ENCODE measurements around the gene KDM4C.
"Not testable (repeated sequence)": the region's sequence is repeated elsewhere in the genome, so short reads cannot be mapped to it uniquely, and the experiment has no call there.

The KDM4C gene

DNA sequence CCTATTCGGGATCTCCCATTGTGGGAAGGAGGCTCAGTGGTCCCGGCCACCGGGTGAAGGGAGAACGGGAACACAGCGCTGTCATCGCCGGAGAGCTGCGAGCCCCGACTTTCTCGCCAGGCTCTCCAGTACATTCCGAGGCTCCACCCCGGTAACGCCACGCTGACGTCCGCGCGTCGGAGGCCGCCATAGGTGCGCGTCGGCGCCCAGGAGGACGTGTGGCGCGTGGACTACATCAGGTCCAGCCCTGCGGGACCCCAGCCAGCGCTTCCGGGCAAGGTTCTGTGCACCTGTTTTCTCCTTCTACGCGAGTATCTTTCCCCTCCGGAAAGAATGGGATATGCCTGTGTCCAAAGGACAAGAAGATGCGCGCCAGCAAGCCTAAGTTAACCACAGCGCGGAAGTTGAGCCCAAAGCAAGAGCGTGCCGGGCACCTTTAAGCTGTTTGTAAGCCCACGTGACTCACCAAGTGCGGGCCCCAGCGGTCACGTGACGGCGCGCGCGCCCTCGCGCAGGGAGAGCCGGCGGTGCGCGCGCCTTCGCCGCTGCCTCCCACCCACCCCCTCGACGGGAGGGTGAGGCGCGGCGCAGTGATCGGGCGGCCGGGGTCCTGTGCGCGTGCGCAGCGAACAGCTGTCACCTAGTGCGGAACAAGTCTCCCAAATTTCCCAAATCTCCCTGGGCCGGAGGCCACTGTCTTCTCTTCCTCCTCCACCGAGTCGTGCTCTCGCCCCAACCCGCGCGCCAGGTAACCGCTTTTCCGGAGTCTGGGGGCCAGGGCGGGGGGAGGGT is at the start of gene KDM4C:
TSS of gene KDM4C (plus strand) at position 518 of the 792 bp plus-strand sequence. CDS start 35,016 bp downstream, outside the sequence.
- Mint-ChIP-seq H3K9me3 (no peaks in the 10 kb centered on the region), H3K27me3 (no peaks in the 10 kb centered on the region), H3K27ac (peak within 1 kb of the TSS; percentile 100), H3K4me1 (peaks cover 41% of the 10 kb centered on the region), H3K36me3 (ENCODE audit: low read depth) (peaks cover 2% of the 10 kb centered on the region), H3K4me3 (peak within 1 kb of the TSS; percentile 95)
- peak; percentile 91 for ATAC-seq
- DNase-seq: peak; percentile 95

DNA sequence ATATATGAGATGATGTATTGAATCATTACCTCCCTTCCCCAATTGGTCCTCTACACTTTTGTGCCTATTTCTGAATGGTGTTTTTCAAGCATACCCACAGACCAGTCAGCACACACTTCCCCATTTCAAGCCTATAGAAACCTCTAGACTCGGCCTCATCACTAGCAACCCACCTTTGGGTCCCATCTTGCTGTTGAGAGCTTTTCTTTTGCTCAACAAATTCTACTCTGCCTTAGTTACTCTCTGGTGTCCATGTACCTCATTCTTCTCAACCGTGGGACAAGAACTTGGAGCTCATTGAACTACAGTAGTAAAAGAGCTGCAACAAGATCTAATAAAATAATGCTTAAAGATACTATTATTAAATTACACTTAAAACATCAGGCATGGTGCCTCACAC is 49.0 kb upstream of the KDM4C start:
- Mint-ChIP-seq H3K9me3 (peaks cover 4% of the 10 kb centered on the region), H3K36me3 (ENCODE audit: low read depth) (peaks cover 2% of the 10 kb centered on the region), H3K4me1 (peaks cover 10% of the 10 kb centered on the region), H3K27me3 (no peaks in the 10 kb centered on the region), H3K27ac (no peak overlapping the region), H3K4me3 (no peak overlapping the region)
- ATAC-seq (no peak), DNase-seq (no peak)

DNA sequence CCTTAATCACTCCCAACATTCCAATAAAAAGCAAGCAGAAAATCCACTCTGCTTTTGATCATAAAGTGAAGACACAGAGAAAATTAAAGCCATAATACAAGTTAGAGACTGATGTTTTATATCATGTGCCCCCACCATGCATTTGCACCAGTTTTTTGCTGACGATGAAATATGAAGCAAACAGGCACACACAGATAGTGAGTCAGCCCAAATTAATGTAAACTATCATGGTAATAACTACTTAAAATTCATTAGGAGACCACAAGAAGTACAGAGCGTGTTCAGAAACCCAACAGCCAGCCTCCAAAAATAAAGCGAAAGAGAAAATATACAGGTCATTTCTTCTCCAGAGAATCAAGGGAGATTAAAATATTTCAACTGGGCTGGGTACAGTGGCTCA is 46.4 kb upstream of the KDM4C start:
- DNase-seq: no peak
- peaks cover 2% of the 10 kb centered on the region for H3K36me3 Mint-ChIP-seq (ENCODE audit: low read depth)
- ATAC-seq: no peak
- H3K4me1 Mint-ChIP-seq: peaks cover 2% of the 10 kb centered on the region
- peaks cover 4% of the 10 kb centered on the region for H3K9me3 Mint-ChIP-seq
- no peaks in the 10 kb centered on the region for H3K27me3 Mint-ChIP-seq
- H3K4me3 Mint-ChIP-seq: no peak overlapping the region
- H3K27ac Mint-ChIP-seq: no peak overlapping the region

DNA sequence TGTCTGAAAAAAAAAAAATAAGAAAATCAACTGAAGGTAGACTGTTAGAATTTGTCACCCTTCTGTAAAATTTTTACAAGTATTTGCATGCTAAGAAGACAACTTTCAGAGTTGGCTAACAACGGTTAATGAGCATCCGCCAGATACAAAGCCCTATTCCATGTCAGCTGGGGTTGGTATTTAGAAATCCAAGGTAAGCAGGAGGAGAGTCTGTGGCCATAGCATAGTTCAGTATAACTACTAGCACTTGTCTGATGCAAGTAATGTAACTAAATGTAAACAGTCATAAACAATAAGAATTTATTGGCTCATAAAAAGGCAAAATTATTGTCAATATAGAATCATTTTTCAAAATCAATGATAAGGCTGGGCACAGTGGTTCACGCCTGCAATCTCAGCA is 45.7 kb upstream of the KDM4C start:
- no peak overlapping the region for H3K27ac Mint-ChIP-seq
- no peaks in the 10 kb centered on the region for H3K27me3 Mint-ChIP-seq
- no peak for ATAC-seq
- H3K36me3 Mint-ChIP-seq (ENCODE audit: low read depth): peaks cover 2% of the 10 kb centered on the region
- no peak overlapping the region for H3K4me3 Mint-ChIP-seq
- no peak for DNase-seq
- H3K4me1 Mint-ChIP-seq: peaks cover 6% of the 10 kb centered on the region
- H3K9me3 Mint-ChIP-seq: peaks cover 4% of the 10 kb centered on the region

DNA sequence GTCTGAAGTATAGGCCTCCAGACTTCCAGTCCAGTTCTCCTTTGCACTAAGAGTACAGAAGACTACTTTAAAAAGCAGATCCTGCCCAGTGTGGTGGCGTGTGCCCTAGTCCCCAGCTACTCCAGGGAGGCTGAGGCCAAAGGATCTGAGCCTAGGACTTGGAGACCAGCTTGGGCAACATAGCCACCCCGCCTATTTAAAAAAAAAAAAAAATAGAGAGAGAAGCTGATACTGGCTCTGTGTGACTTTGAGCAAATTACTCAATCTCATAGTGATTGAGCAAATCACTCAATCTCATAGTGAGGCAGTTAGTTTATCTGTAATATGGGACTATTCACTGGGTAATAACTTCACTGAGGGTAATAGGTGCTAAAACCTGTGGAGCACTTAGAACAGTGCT is 43.6 kb upstream of the KDM4C start:
- no peaks in the 10 kb centered on the region for H3K27me3 Mint-ChIP-seq
- no peaks in the 10 kb centered on the region for H3K9me3 Mint-ChIP-seq
- no peaks in the 10 kb centered on the region for H3K36me3 Mint-ChIP-seq (ENCODE audit: low read depth)
- peaks cover 6% of the 10 kb centered on the region for H3K4me1 Mint-ChIP-seq
- ATAC-seq (no peak), DNase-seq (no peak)
- H3K4me3 Mint-ChIP-seq: no peak overlapping the region
- H3K27ac Mint-ChIP-seq: no peak overlapping the region

DNA sequence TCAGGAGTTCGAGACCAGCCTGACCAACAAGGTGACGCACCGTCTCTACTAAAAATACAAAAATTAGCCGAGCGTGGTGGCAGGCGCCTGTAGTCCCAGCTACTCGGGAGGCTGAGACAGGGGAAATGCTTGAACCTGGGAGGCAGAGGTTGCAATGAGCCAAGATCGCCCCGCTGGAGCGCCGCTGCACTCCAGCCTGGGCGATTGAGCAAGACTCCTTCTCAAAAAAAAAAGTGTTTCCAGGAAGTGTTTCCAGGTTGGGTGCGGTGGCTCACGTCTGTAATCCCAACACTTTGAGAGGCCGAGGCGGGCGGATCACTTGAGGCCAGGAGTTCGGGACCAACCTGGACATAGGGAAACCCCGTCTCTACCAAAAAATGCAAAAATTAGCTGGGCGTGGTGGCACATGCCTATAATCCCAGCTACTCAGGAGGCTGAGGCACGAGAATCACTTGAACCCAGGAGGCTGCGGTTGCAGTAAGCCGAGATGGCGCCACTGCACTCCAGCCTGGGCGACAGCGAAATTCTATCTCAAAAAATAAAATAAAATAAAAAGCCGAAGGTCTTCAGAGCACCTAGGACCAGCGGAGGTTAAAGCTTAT is 42.5 kb upstream of the KDM4C start:
- not testable (repeated sequence) for ATAC-seq; H3K9me3 Mint-ChIP-seq; DNase-seq; H3K36me3 Mint-ChIP-seq (ENCODE audit: low read depth); H3K4me1 Mint-ChIP-seq; H3K27me3 Mint-ChIP-seq
- peak overlapping the region; percentile 84 for H3K4me3 Mint-ChIP-seq
- H3K27ac Mint-ChIP-seq: peak overlapping the region; percentile 90

DNA sequence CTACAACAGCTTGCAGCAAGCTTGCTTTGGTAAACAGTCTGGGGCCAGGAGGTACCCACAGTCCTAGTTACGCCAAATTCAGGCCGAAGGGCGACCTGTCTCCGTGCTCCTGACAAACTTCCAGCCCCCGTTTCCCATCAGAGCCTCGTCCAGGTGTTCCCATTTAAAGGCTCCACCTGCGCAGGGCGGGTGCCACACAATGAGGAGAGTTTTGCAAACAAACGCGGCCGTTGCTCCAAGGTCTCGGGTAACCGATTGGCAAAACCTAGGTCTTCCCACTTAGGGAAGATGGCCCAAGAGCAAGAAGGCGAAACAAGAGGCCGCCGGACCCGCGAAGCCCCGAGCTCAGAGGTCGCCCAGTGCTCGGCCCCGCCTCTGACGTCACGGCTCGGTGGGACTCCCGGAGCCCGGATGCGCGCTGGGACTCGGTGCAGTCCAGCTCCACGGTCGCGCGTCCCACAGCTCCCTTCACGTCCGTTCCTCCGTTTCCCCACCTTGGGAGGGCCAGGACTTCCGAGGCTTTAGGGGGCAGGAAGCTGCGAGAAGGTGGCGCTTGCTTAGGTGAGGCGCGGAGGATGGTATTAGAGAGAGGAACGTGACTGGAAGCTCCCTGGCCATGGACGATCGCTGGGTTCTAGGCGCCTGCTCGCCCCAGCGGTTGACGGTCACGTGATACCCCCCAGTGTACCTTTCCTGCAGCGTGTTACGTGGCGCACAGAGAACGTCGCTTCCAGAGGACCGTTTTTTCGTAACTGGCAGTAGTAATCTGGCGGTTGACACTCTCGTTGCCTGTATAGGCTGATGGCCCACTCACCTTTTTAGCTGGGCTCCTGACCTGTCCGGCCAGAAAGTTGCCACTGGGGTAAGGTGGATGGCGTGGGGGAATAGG is 41.8 kb upstream of the KDM4C start:
- Mint-ChIP-seq H3K4me3 (peak overlapping the region; percentile 84), H3K36me3 (ENCODE audit: low read depth) (no peaks in the 10 kb centered on the region), H3K9me3 (no peaks in the 10 kb centered on the region), H3K27me3 (no peaks in the 10 kb centered on the region), H3K27ac (peak overlapping the region; percentile 90), H3K4me1 (peaks cover 6% of the 10 kb centered on the region)
- peak; percentile 89 for ATAC-seq
- DNase-seq: peak; percentile 79

DNA sequence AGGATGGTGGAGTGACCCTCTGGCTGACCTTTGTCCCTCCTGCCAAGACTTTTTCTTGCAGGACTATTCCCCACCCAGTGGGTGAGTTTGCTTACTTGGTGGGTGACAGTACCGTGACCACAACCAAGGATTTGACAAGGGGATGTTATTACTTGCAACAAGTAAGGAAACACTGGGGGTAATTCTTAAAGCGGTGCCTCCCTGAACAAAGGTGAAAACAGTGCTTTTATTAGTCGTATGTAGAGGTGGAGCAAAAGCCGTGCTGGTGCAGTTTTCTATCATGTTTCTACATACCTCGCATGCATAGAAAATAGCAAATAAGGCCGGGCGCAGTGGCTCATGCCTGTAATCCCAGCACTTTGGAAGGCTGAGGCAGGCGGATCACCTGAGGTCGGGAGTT is 41.0 kb upstream of the KDM4C start:
- H3K9me3 Mint-ChIP-seq: no peaks in the 10 kb centered on the region
- H3K27ac Mint-ChIP-seq: peak overlapping the region; percentile 90
- H3K4me1 Mint-ChIP-seq: peaks cover 6% of the 10 kb centered on the region
- H3K36me3 Mint-ChIP-seq (ENCODE audit: low read depth): no peaks in the 10 kb centered on the region
- ATAC-seq: no peak
- no peaks in the 10 kb centered on the region for H3K27me3 Mint-ChIP-seq
- no peak for DNase-seq
- peak overlapping the region; percentile 84 for H3K4me3 Mint-ChIP-seq

DNA sequence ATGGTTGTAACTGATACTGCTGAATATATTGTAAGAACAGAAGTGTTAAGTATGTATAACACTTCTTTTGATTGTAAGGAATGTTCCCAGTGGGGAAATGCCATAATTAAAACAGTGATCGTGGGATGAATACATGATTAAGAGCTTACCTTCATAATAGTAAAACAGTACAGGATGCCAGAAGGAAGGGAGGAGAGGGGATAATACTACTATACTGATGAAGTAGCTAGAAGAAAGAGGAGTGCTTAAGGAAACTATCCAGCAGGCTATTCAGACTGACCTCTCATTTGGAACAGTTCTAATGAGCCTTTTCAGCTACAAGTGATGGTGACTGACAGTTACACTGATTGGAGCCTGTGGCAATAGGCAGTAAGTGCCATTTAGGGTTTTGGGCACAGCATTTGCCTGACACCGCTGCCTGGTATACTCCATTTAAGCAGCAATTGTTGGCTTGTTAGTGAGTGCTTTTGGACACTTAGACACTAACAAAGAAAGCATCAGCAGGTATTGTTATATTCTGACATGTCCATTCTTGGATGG is 33.8 kb upstream of the KDM4C start:
- DNase-seq: no peak
- Mint-ChIP-seq H3K4me3 (no peak overlapping the region), H3K27me3 (no peaks in the 10 kb centered on the region), H3K27ac (no peak overlapping the region), H3K4me1 (no peaks in the 10 kb centered on the region), H3K9me3 (no peaks in the 10 kb centered on the region), H3K36me3 (ENCODE audit: low read depth) (no peaks in the 10 kb centered on the region)
- ATAC-seq: no peak

DNA sequence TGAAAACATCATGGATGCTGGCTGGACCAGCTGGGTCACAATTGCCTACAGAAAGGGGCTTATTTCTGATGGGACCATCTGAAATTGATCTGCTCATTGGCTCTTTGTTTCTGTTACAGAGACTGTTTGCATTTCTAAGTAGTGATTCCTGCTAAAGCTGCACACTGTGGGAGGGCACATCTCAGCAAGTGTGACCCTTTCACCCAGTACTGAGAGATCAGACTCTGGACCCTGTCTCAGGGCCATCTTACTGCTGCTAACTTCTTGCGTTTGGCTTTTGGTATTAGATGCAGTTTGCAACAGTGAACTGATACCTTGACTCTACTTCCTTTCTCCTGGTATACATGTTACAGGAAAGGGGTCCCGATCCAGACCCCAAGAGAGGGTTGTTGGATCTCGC is 24.5 kb upstream of the KDM4C start:
- ATAC-seq (no peak), DNase-seq (no peak)
- H3K27me3 Mint-ChIP-seq: no peaks in the 10 kb centered on the region
- no peaks in the 10 kb centered on the region for H3K9me3 Mint-ChIP-seq
- no peak overlapping the region for H3K27ac Mint-ChIP-seq
- no peaks in the 10 kb centered on the region for H3K36me3 Mint-ChIP-seq (ENCODE audit: low read depth)
- no peaks in the 10 kb centered on the region for H3K4me1 Mint-ChIP-seq
- no peak overlapping the region for H3K4me3 Mint-ChIP-seq

DNA sequence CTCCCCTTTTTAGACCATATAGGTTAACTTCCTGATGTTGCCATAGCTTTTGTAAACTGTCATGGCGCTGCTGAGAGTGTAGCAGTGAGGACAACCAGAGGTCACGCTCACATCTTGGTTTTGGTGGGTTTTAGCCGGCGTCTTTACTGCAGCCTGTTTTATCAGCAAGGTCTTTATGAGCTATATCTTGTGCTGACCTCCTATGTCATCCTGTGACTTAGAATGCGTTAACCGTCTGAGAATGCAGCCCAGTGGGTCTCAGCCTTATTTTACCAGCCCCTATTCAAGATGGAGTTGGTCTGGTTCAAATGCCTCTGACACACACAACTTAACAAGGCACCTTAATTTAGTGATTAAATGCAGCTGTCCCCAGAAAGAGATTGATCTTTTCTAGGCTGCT is 23.9 kb upstream of the KDM4C start:
- Mint-ChIP-seq H3K4me3 (no peak overlapping the region), H3K36me3 (ENCODE audit: low read depth) (no peaks in the 10 kb centered on the region), H3K9me3 (no peaks in the 10 kb centered on the region), H3K4me1 (no peaks in the 10 kb centered on the region), H3K27ac (no peak overlapping the region), H3K27me3 (no peaks in the 10 kb centered on the region)
- no peak for ATAC-seq
- DNase-seq: no peak

DNA sequence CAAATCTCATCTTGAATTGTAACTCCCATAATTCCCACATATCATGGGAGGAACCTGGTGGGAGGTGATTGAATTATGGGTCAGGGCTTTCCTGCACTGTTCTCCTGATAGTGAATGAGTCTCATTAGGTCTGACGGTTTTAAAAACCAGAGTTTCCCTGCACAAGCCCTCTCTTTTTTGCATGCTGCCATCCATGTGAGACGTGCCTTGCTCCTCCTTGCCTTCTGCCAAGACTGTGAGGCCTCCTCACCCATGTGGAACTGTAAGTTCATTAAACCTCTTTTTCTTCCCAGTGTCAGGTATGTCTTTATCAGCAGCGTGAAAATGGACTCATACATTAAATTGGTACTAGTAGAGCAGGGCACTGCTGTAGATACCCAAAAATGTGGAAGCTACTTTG is 22.4 kb upstream of the KDM4C start:
- Mint-ChIP-seq H3K27ac (no peak overlapping the region), H3K9me3 (no peaks in the 10 kb centered on the region)
- DNase-seq: no peak

DNA sequence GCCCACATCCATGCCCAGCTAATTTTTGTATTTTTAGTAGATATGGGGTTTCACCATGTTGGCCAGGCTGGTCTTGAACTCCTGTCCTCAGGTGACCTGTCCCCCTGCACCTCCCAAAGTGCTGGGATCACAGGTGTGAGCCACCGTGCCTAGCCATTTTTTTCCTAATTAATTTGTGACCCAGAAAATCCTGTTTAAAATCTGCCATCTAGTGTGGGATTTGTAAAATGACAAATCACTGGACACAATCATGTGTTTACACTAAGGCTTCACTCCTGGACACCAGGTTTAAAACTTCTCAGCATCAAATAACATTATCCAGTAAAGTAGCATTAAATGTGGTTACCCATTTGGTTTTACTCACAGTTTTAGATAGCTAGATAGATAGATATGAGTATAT is 18.6 kb upstream of the KDM4C start:
- Mint-ChIP-seq H3K9me3 (no peaks in the 10 kb centered on the region), H3K4me3 (no peak overlapping the region), H3K36me3 (ENCODE audit: low read depth) (no peaks in the 10 kb centered on the region), H3K27me3 (no peaks in the 10 kb centered on the region), H3K27ac (no peak overlapping the region), H3K4me1 (no peaks in the 10 kb centered on the region)
- ATAC-seq (no peak), DNase-seq (no peak)

More for the DNA sequence above, 22.4 kb upstream of the KDM4C start:
- Mint-ChIP-seq H3K36me3 (ENCODE audit: low read depth) (no peaks in the 10 kb centered on the region), H3K4me3 (no peak overlapping the region), H3K4me1 (no peaks in the 10 kb centered on the region), H3K27me3 (no peaks in the 10 kb centered on the region)
- no peak for ATAC-seq

DNA sequence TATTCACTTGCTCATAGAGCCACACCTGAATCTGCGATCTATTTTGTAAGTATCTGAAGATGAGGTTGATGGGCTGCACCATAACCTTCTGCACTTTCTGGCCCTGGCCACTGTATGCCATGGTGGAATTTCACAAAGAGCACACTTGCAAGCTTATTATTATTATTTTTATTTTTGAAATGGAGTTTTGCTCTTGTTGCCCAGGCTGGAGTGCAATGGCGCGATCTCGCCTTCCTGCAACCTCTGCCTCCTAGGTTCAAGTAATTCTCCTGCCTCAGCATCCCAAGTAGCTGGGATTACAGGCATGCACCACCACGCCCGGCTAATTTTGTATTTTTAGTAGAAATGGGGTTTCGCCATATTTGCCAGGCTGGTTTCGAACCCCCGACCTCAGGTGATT is 8.9 kb upstream of the KDM4C start:
- H3K27ac Mint-ChIP-seq; H3K4me1 Mint-ChIP-seq; H3K27me3 Mint-ChIP-seq; H3K9me3 Mint-ChIP-seq; H3K4me3 Mint-ChIP-seq; DNase-seq; H3K36me3 Mint-ChIP-seq (ENCODE audit: low read depth); ATAC-seq: not testable (repeated sequence)

Data from activated naive CD8-positive, alpha-beta T cell treated with anti-CD3 and anti-CD28 coated beads, Interleukin-2, amount 50 U/mL, for 24 hours (primary cell).